Neutrophil (primary cell): ENCODE results near the gene LNX2.

Experiments used
- H3K27ac ChIP-seq: fragments of 200-600 bp; sonication (generic); 2 replicates; pipeline ENCODE4 v1.5.1; 2016; ENCODE audit warnings: mild to moderate bottlenecking, moderate library complexity
- H3K27me3 ChIP-seq: fragments of 200-600 bp; sonication (generic); 2 replicates; pipeline ENCODE4 v1.6.0; 2016; ENCODE audit warnings: mild to moderate bottlenecking
- H3K36me3 ChIP-seq: fragments of 200-600 bp; sonication (generic); 2 replicates; pipeline ENCODE4 v1.5.1; 2017
- H3K4me1 ChIP-seq, 2 experiments: fragments of 200-600 bp in 1 of 2; sonication (generic) in 1 of 2; 1 replicate in 1 of 2; 2 replicates in 1 of 2; pipeline versions ENCODE4 v1.5.1 to v1.6.1; 2013 to 2016; ENCODE audit warnings: low read depth in 1 of 2, low read length in 1 of 2, mild to moderate bottlenecking in 1 of 2, moderate library complexity in 1 of 2; ENCODE audit not compliant: control insufficient read depth in 1 of 2, insufficient read depth in 1 of 2
- H3K4me3 ChIP-seq, 2 experiments: fragments of 200-600 bp in 1 of 2; sonication (generic) in 1 of 2; 1 replicate in 1 of 2; 2 replicates in 1 of 2; pipeline ENCODE4 v1.5.1; 2013 to 2016; ENCODE audit warnings: low read depth in 1 of 2, low read length in 1 of 2, mild to moderate bottlenecking in 1 of 2, moderate library complexity in 1 of 2
- H3K9me3 ChIP-seq: fragments of 200-600 bp; sonication (generic); 2 replicates; pipeline ENCODE4 v1.5.1; 2016
- CTCF ChIP-seq: fragments of 200-600 bp; sonication (generic); IDR thresholded peaks from 2 replicates; pipeline ENCODE4 v1.5.1; 2016; ENCODE audit warnings: antibody characterized with exemption

The LNX2 gene

GRCh38 chr13:27508802-27509201 is 111.5 kb downstream of the LNX2 start:
- Histone ChIP-seq H3K27me3 (peaks cover 3% of the 10 kb centered on the region), H3K4me3 (no peak overlapping the region), H3K27ac (no peak overlapping the region), H3K9me3 (no peaks in the 10 kb centered on the region), H3K36me3 (no peaks in the 10 kb centered on the region), H3K4me1 (no peaks in the 10 kb centered on the region)
- TF ChIP-seq CTCF = no peak

DNA sequence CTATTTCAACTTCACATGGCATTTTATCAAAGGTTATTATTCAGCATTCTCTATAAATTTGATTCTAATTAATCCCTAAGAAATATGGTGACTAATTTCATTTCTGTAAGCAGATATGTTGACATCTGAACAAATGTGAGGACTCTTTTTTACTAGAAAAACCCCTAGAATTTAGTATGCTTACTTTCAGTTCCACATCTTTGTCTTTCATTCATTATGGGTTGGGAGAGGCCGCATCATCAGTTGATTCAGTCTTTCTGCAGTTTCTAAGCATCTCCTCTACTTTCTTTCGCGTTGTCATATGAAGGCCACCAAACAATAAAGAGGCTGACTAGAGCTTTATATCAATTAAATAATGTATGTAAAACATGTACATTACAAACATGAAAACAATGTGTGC is 114.5 kb downstream of the LNX2 start:
- Histone ChIP-seq H3K36me3 (no peaks in the 10 kb centered on the region), H3K9me3 (no peaks in the 10 kb centered on the region), H3K4me3 (no peak overlapping the region), H3K27me3 (peaks cover 3% of the 10 kb centered on the region), H3K4me1 (no peaks in the 10 kb centered on the region), H3K27ac (no peak overlapping the region)
- no peak for TF ChIP-seq CTCF

DNA sequence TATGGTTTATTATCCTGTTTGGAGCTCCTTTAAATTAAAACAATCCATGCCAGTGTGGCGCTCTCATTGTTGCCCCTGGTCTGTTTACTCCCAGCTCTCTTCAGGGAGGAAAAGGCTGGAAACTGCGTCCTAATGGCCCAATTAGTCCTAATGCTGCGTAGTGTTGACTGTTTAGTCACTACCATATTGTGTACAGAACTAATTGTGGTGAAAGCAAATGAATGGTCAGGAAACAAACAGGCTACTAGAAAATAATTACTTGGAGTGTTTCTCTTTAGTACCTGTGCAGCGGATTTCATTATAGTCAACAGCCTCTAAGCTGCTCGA is 115.5 kb downstream of the LNX2 start:
- no peaks in the 10 kb centered on the region for H3K9me3 ChIP-seq
- no peaks in the 10 kb centered on the region for H3K4me1 ChIP-seq
- H3K27me3 ChIP-seq = peaks cover 3% of the 10 kb centered on the region
- H3K27ac ChIP-seq = no peak overlapping the region
- no peak for TF ChIP-seq CTCF
- H3K4me3 ChIP-seq = no peak overlapping the region
- no peaks in the 10 kb centered on the region for H3K36me3 ChIP-seq

GRCh38 chr13:27504128-27504867 is 116.0 kb downstream of the LNX2 start:
- no peak overlapping the region for H3K27ac ChIP-seq
- no peaks in the 10 kb centered on the region for H3K4me1 ChIP-seq
- no peak for TF ChIP-seq CTCF
- H3K27me3 ChIP-seq = peaks cover 3% of the 10 kb centered on the region
- H3K36me3 ChIP-seq = no peaks in the 10 kb centered on the region
- H3K4me3 ChIP-seq = no peak overlapping the region
- H3K9me3 ChIP-seq = no peaks in the 10 kb centered on the region

GRCh38 chr13:27500806-27501534 is 119.4 kb downstream of the LNX2 start:
- H3K27me3 ChIP-seq = no peaks in the 10 kb centered on the region
- no peaks in the 10 kb centered on the region for H3K36me3 ChIP-seq
- no peaks in the 10 kb centered on the region for H3K9me3 ChIP-seq
- no peak overlapping the region for H3K4me3 ChIP-seq
- H3K4me1 ChIP-seq = no peaks in the 10 kb centered on the region
- H3K27ac ChIP-seq = no peak overlapping the region
- TF ChIP-seq CTCF = no peak
